GM23338 (cell line): ENCODE results near the gene PUS1. TPM values are rescaled to one million over a fixed set of nuclear protein-coding genes. Genes with fewer than 3 reads are reported as not detected.

Experiments used
- ATAC-seq: fragments of 200-7000 bp; cut with Tn5 transposase; 3 replicates; pipeline ENCODE4 v1.9.1; 2020
- DNase-seq: peaks from one replicate; pipeline ENCODE4 v3.0.0-alpha.2; 2015; ENCODE audit warnings: low spot score
- H2AFZ ChIP-seq: fragments of 200-600 bp; sonication (generic); 2 replicates; pipeline ENCODE4 v1.8.0; 2016; ENCODE audit warnings: antibody characterized with exemption, mild to moderate bottlenecking, moderate library complexity
- H3F3A ChIP-seq: fragments of 200-600 bp; sonication (generic); replicated peaks from 2 replicates; pipeline ENCODE4 v1.8.0; 2017; ENCODE audit warnings: antibody characterized with exemption, mixed run types, low read depth
- H3K27ac ChIP-seq: fragments of 200-600 bp; sonication (generic); 2 replicates; pipeline ENCODE4 v1.6.1; 2016; ENCODE audit warnings: low read depth
- H3K27me3 ChIP-seq: fragments of 200-600 bp; sonication (generic); 2 replicates; pipeline ENCODE4 v1.8.0; 2016; ENCODE audit warnings: mild to moderate bottlenecking, mixed run types, moderate library complexity; ENCODE audit not compliant: insufficient read depth
- H3K36me3 ChIP-seq: fragments of 200-600 bp; sonication (generic); 2 replicates; pipeline ENCODE4 v1.8.0; 2016; ENCODE audit warnings: mild to moderate bottlenecking; ENCODE audit not compliant: insufficient read depth
- H3K4me1 ChIP-seq: fragments of 200-600 bp; sonication (generic); 2 replicates; pipeline ENCODE4 v1.8.0; 2016; ENCODE audit warnings: mild to moderate bottlenecking, moderate library complexity; ENCODE audit not compliant: insufficient read depth
- H3K4me2 ChIP-seq: fragments of 200-600 bp; sonication (generic); 2 replicates; pipeline ENCODE4 v1.7.1; 2017; ENCODE audit warnings: mixed run types
- H3K4me3 ChIP-seq: fragments of 200-600 bp; sonication (generic); 2 replicates; pipeline ENCODE4 v1.6.1; 2016; ENCODE audit warnings: mixed run types
- H3K79me2 ChIP-seq: fragments of 200-600 bp; sonication (generic); replicated peaks from 2 replicates; pipeline ENCODE4 v1.8.0; 2017; ENCODE audit warnings: mild to moderate bottlenecking; ENCODE audit not compliant: insufficient read depth
- H3K9me2 ChIP-seq: fragments of 200-600 bp; sonication (generic); 2 replicates; pipeline ENCODE4 v1.8.0; 2017; ENCODE audit not compliant: insufficient read depth
- H4K20me1 ChIP-seq: fragments of 200-600 bp; sonication (generic); replicated peaks from 2 replicates; pipeline ENCODE4 v1.8.0; 2017; ENCODE audit warnings: mild to moderate bottlenecking; ENCODE audit not compliant: insufficient read depth
- H3K27ac Mint-ChIP-seq: 2 replicates; pipeline ENCODE4 v1.8.0; 2020; ENCODE audit warnings: inconsistent platforms, mild to moderate bottlenecking, moderate library complexity, mixed read lengths
- H3K27me3 Mint-ChIP-seq: 3 replicates; pipeline ENCODE4 v1.8.0; 2022; ENCODE audit warnings: low read depth, mild to moderate bottlenecking, moderate library complexity, mixed read lengths, inconsistent platforms; ENCODE audit not compliant: insufficient read depth, poor library complexity
- H3K36me3 Mint-ChIP-seq: 3 replicates; pipeline ENCODE4 v1.8.0; 2021; ENCODE audit warnings: low read depth, mild to moderate bottlenecking, inconsistent platforms, moderate library complexity, mixed read lengths
- H3K4me1 Mint-ChIP-seq: 3 replicates; pipeline ENCODE4 v1.8.0; 2020; ENCODE audit warnings: mild to moderate bottlenecking, inconsistent platforms, mixed read lengths
- H3K4me3 Mint-ChIP-seq: 3 replicates; pipeline ENCODE4 v1.8.0; 2021; ENCODE audit warnings: moderate library complexity, mild to moderate bottlenecking, inconsistent platforms, mixed read lengths
- H3K9me3 Mint-ChIP-seq: 3 replicates; pipeline ENCODE4 v1.8.0; 2020; ENCODE audit warnings: moderate library complexity, mild to moderate bottlenecking, inconsistent platforms, mixed read lengths
- CREB1 ChIP-seq: fragments of 250-450 bp; sonication (Bioruptor Pico); IDR thresholded peaks from 2 replicates; pipeline ENCODE4 v1.5.0; 2020; ENCODE audit warnings: low read depth, mild to moderate bottlenecking, moderate library complexity
- EZH2 ChIP-seq: fragments of 200-600 bp; sonication (generic); IDR thresholded peaks from one replicate; pipeline ENCODE4 v1.8.0; 2017; ENCODE audit warnings: antibody characterized with exemption, mild to moderate bottlenecking, low read depth; ENCODE audit not compliant: unreplicated experiment
- EZH2phosphoT487 ChIP-seq: fragments of 200-600 bp; sonication (generic); IDR thresholded peaks from one replicate; pipeline ENCODE4 v1.8.1; 2018; ENCODE audit warnings: antibody characterized with exemption; ENCODE audit not compliant: unreplicated experiment
- STAT1 ChIP-seq: IDR thresholded peaks from one replicate; pipeline ENCODE4 v1.6.1; 2016; ENCODE audit warnings: antibody characterized with exemption; ENCODE audit not compliant: unreplicated experiment
- ZNF114 ChIP-seq: fragments of 250-450 bp; sonication (Bioruptor Pico); IDR thresholded peaks from 2 replicates; pipeline ENCODE4 v1.5.0; 2020; ENCODE audit warnings: mild to moderate bottlenecking, moderate library complexity
- ZNF331 ChIP-seq: fragments of 250-450 bp; sonication (Bioruptor Pico); IDR thresholded peaks from 2 replicates; pipeline ENCODE4 v1.5.0; 2020; ENCODE audit warnings: low read depth, mild to moderate bottlenecking, moderate library complexity
- polyA plus RNA-seq: library from polyadenylated mRNA; unstranded; fragments of >200 nt; fragmentation: Nextera tagmentation; extraction: Ambion mirVana; gene quantifications from 2 replicates; pipeline ENCODE4 v1.2.1, GENCODE V29; 2016
- total RNA-seq: library from RNA; depleted of rRNA; stranded (reverse); fragments of >200 nt; shearing (Covaris generic); gene quantifications from 2 replicates; pipeline ENCODE4 v1.2.3, GENCODE V29; 2014
- TF ChIP-seq, protein P1 (sequence below): IDR thresholded peaks from 2 replicates; pipeline ENCODE4 v1.6.1; 2016; ENCODE audit warnings: antibody characterized with exemption
- TF ChIP-seq, protein P2 (sequence below), 2 experiments: fragments of 200-600 bp in 1 of 2; sonication (generic) in 1 of 2; conservative IDR thresholded peaks; 2 replicates each; pipeline versions ENCODE4 v1.5.1 to v1.6.1; 2016 to 2017; ENCODE audit warnings: antibody characterized with exemption in 2 of 2, low read depth in 2 of 2, mild to moderate bottlenecking in 2 of 2, moderate library complexity in 1 of 2
- TF ChIP-seq, protein P3 (sequence below): fragments of 250-450 bp; sonication (Bioruptor Pico); IDR thresholded peaks from 2 replicates; pipeline ENCODE4 v1.5.0; 2020; ENCODE audit warnings: mild to moderate bottlenecking, moderate library complexity

PUS1 gene
- total and polyA plus RNA-seq, 2 experiments from 2014 or later, result 52.4 to 73.0 TPM

DNA sequence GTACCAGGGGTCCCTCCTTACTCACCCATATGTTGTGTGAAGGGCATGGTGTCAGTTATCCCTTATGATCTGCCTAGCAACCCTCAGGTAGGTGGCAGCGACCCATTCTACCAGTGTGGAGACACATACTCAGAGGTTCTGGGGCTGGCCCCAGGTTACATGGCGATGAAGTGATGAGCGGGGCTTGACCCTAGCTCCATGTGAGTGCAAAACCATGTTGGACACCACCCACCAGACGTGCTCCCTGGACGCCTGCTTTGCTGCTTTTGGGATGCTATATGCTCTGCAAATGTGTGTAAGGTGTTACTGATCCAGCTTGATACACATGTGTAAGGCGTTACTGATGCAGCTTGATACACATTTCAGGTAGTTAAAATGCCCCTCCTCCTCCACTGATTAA is 54.0 kb downstream of the PUS1 start:
- Histone ChIP-seq H3K36me3 (peaks cover 3% of the 10 kb centered on the region; the same call in 1 of the 2 replicates), H3K79me2 (peaks cover 11% of the 10 kb centered on the region), H3K4me3 (no peak overlapping the region), H3K4me1 (no peaks in the 10 kb centered on the region), H2AFZ (no peak overlapping the region), H3K27me3 (no peaks in the 10 kb centered on the region), H3K27ac (no peak overlapping the region; the same call in 1 of the 2 replicates), H3K4me2 (no peak overlapping the region), H3K9me2 (no peaks in the 10 kb centered on the region), H3F3A (0 out of 2 replicates have a peak, but pooled peaks cover 4% of the 10 kb centered on the region), H4K20me1 (peaks cover 3% of the 10 kb centered on the region; the same call in 1 of the 2 replicates)
- TF ChIP-seq, protein P1, sequence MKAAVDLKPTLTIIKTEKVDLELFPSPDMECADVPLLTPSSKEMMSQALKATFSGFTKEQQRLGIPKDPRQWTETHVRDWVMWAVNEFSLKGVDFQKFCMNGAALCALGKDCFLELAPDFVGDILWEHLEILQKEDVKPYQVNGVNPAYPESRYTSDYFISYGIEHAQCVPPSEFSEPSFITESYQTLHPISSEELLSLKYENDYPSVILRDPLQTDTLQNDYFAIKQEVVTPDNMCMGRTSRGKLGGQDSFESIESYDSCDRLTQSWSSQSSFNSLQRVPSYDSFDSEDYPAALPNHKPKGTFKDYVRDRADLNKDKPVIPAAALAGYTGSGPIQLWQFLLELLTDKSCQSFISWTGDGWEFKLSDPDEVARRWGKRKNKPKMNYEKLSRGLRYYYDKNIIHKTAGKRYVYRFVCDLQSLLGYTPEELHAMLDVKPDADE, result no peak
- TF ChIP-seq, protein P2, sequence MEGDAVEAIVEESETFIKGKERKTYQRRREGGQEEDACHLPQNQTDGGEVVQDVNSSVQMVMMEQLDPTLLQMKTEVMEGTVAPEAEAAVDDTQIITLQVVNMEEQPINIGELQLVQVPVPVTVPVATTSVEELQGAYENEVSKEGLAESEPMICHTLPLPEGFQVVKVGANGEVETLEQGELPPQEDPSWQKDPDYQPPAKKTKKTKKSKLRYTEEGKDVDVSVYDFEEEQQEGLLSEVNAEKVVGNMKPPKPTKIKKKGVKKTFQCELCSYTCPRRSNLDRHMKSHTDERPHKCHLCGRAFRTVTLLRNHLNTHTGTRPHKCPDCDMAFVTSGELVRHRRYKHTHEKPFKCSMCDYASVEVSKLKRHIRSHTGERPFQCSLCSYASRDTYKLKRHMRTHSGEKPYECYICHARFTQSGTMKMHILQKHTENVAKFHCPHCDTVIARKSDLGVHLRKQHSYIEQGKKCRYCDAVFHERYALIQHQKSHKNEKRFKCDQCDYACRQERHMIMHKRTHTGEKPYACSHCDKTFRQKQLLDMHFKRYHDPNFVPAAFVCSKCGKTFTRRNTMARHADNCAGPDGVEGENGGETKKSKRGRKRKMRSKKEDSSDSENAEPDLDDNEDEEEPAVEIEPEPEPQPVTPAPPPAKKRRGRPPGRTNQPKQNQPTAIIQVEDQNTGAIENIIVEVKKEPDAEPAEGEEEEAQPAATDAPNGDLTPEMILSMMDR (conservative IDR thresholded peaks at IDR 0.05; ENCODE audit: low read depth in 2 of 2), result no peak
- TF ChIP-seq STAT1, result no peak
- TF ChIP-seq, protein P3, sequence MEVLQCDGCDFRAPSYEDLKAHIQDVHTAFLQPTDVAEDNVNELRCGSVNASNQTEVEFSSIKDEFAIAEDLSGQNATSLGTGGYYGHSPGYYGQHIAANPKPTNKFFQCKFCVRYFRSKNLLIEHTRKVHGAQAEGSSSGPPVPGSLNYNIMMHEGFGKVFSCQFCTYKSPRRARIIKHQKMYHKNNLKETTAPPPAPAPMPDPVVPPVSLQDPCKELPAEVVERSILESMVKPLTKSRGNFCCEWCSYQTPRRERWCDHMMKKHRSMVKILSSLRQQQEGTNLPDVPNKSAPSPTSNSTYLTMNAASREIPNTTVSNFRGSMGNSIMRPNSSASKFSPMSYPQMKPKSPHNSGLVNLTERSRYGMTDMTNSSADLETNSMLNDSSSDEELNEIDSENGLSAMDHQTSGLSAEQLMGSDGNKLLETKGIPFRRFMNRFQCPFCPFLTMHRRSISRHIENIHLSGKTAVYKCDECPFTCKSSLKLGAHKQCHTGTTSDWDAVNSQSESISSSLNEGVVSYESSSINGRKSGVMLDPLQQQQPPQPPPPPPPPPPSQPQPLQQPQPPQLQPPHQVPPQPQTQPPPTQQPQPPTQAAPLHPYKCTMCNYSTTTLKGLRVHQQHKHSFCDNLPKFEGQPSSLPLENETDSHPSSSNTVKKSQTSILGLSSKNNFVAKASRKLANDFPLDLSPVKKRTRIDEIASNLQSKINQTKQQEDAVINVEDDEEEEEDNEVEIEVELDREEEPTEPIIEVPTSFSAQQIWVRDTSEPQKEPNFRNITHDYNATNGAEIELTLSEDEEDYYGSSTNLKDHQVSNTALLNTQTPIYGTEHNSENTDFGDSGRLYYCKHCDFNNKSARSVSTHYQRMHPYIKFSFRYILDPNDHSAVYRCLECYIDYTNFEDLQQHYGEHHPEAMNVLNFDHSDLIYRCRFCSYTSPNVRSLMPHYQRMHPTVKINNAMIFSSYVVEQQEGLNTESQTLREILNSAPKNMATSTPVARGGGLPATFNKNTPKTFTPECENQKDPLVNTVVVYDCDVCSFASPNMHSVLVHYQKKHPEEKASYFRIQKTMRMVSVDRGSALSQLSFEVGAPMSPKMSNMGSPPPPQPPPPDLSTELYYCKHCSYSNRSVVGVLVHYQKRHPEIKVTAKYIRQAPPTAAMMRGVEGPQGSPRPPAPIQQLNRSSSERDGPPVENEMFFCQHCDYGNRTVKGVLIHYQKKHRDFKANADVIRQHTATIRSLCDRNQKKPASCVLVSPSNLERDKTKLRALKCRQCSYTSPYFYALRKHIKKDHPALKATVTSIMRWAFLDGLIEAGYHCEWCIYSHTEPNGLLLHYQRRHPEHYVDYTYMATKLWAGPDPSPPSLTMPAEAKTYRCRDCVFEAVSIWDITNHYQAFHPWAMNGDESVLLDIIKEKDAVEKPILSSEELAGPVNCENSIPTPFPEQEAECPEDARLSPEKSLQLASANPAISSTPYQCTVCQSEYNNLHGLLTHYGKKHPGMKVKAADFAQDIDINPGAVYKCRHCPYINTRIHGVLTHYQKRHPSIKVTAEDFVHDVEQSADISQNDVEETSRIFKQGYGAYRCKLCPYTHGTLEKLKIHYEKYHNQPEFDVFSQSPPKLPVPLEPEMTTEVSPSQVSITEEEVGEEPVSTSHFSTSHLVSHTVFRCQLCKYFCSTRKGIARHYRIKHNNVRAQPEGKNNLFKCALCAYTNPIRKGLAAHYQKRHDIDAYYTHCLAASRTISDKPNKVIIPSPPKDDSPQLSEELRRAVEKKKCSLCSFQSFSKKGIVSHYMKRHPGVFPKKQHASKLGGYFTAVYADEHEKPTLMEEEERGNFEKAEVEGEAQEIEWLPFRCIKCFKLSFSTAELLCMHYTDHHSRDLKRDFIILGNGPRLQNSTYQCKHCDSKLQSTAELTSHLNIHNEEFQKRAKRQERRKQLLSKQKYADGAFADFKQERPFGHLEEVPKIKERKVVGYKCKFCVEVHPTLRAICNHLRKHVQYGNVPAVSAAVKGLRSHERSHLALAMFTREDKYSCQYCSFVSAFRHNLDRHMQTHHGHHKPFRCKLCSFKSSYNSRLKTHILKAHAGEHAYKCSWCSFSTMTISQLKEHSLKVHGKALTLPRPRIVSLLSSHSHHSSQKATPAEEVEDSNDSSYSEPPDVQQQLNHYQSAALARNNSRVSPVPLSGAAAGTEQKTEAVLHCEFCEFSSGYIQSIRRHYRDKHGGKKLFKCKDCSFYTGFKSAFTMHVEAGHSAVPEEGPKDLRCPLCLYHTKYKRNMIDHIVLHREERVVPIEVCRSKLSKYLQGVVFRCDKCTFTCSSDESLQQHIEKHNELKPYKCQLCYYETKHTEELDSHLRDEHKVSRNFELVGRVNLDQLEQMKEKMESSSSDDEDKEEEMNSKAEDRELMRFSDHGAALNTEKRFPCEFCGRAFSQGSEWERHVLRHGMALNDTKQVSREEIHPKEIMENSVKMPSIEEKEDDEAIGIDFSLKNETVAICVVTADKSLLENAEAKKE, result no peak
- no peak for TF ChIP-seq ZNF114 (CRISPR knock-in tag)
- TF ChIP-seq CREB1 (CRISPR knock-in tag), result no peak
- no peak for TF ChIP-seq EZH2
- no peak for TF ChIP-seq EZH2phosphoT487
- no peak for TF ChIP-seq ZNF331
- H3K36me3 Mint-ChIP-seq, result peaks cover 51% of the 10 kb centered on the region
- no peaks in the 10 kb centered on the region for H3K9me3 Mint-ChIP-seq
- no peak overlapping the region for H3K4me3 Mint-ChIP-seq
- DNase-seq (no peak), ATAC-seq (no peak)
- H3K4me1 Mint-ChIP-seq, result peaks cover 12% of the 10 kb centered on the region
- H3K27ac Mint-ChIP-seq, result no peak overlapping the region
- H3K27me3 Mint-ChIP-seq, result no peaks in the 10 kb centered on the region
